Right atrium auricular region (tissue), 2 donors: Measurements from ENCODE around the gene R3HDML. TPM values are rescaled to one million over a fixed set of nuclear protein-coding genes. Genes with fewer than 3 reads are reported as not detected.
"Not testable (repeated sequence)": the region's sequence is repeated elsewhere in the genome, so short reads cannot be mapped to it uniquely, and the experiment has no call there.

Experiments used
- DNase-seq: peaks from one replicate; pipeline ENCODE4 v3.0.0-alpha.2; 2019; ENCODE audit warnings: low spot score
- H3K27ac ChIP-seq, 2 donors: fragments of 200-600 bp; sonication (generic); 1 replicate in 1 of 2; 2 replicates in 1 of 2; pipeline ENCODE4 v1.5.1; 2016 to 2019
- H3K27me3 ChIP-seq, 2 donors: fragments of 200-600 bp; sonication (generic); one replicate each; pipeline versions ENCODE4 v1.5.1 to v1.6.0; 2017 to 2019
- H3K36me3 ChIP-seq: fragments of 200-600 bp; sonication (generic); one replicate; pipeline ENCODE4 v1.5.1; 2016
- H3K4me1 ChIP-seq, 2 donors: fragments of 200-600 bp; sonication (generic); one replicate each; pipeline versions ENCODE4 v1.5.1 to v1.6.0; 2017 to 2019
- H3K4me3 ChIP-seq, 2 donors: fragments of 200-600 bp; sonication (generic); 1 replicate in 1 of 2; 2 replicates in 1 of 2; pipeline ENCODE4 v1.5.1; 2017 to 2019; ENCODE audit warnings: mild to moderate bottlenecking in 1 of 2, moderate library complexity in 1 of 2
- H3K9me3 ChIP-seq, 2 donors: fragments of 200-600 bp; sonication (generic); one replicate each; pipeline ENCODE4 v1.5.1; 2019
- total RNA-seq, 2 donors: library from RNA; depleted of rRNA; stranded (reverse); fragments of >200 nt; gene quantifications; one replicate each; pipeline ENCODE4 v1.1.0, GENCODE V29; 2016
- TF ChIP-seq, protein P1 (sequence below), 2 donors: fragments of 200-600 bp; sonication (generic); IDR thresholded peaks; one replicate each; pipeline ENCODE4 v1.5.1; 2019; ENCODE audit warnings: antibody characterized with exemption in 2 of 2

R3HDML gene
- total RNA-seq, 2 donors from 2014 or later, result not detected

GRCh38 chr20:44324343-44324742 lies 12.5 kb upstream of the R3HDML start:
- Histone ChIP-seq H3K36me3 (no peaks in the 10 kb centered on the region), H3K4me1 (peaks cover 0 to 8% of the 10 kb centered on the region in 2 donors), H3K4me3 (no peak overlapping the region), H3K9me3 (no peaks in the 10 kb centered on the region), H3K27me3 (no peaks in the 10 kb centered on the region), H3K27ac (no peak overlapping the region)
- TF ChIP-seq, protein P1, sequence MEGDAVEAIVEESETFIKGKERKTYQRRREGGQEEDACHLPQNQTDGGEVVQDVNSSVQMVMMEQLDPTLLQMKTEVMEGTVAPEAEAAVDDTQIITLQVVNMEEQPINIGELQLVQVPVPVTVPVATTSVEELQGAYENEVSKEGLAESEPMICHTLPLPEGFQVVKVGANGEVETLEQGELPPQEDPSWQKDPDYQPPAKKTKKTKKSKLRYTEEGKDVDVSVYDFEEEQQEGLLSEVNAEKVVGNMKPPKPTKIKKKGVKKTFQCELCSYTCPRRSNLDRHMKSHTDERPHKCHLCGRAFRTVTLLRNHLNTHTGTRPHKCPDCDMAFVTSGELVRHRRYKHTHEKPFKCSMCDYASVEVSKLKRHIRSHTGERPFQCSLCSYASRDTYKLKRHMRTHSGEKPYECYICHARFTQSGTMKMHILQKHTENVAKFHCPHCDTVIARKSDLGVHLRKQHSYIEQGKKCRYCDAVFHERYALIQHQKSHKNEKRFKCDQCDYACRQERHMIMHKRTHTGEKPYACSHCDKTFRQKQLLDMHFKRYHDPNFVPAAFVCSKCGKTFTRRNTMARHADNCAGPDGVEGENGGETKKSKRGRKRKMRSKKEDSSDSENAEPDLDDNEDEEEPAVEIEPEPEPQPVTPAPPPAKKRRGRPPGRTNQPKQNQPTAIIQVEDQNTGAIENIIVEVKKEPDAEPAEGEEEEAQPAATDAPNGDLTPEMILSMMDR (IDR thresholded peaks at IDR 0.05), result no peak
- DNase-seq, result no peak

GRCh38 chr20:44326391-44327159 lies 10.3 kb upstream of the R3HDML start:
- TF ChIP-seq, protein P1 (IDR thresholded peaks at IDR 0.05), result no peak
- H3K36me3 ChIP-seq, result no peaks in the 10 kb centered on the region
- peaks cover 0 to 8% of the 10 kb centered on the region in 2 donors for H3K4me1 ChIP-seq
- H3K27ac ChIP-seq, result no peak overlapping the region
- no peak for DNase-seq
- peak overlapping the region; percentile 30 to 47 for H3K4me3 ChIP-seq
- H3K9me3 ChIP-seq, result no peaks in the 10 kb centered on the region
- no peaks in the 10 kb centered on the region for H3K27me3 ChIP-seq

- DNase-seq, H3K4me1 ChIP-seq, H3K27ac ChIP-seq, H3K4me3 ChIP-seq, H3K9me3 ChIP-seq, H3K27me3 ChIP-seq, H3K36me3 ChIP-seq: not testable (repeated sequence)
These were observed 9.1 kb upstream of the R3HDML start for GRCh38 chr20:44327748-44328147.

DNA sequence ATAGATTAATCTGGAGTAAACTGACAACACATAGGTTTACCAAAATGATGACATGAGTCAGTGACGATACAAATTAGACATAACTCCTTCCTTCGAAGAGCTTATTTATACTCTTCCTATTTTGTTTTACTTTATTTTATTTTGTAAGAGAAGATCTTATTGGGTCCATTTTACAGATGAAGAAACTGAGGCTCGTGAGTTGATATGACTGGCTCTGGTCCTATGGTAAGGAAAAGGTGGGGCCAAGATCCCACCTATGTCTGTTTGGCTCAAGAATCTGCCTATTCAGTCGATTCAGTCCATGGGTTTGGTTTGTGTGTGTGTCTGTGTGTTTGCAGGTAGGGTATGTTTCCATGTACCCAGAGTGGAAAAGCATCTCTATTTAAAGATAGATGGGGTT lies 8.4 kb upstream of the R3HDML start:
- TF ChIP-seq, protein P1 (IDR thresholded peaks at IDR 0.05), result no peak
- H3K27ac ChIP-seq, result no peak overlapping the region
- no peaks in the 10 kb centered on the region for H3K27me3 ChIP-seq
- H3K36me3 ChIP-seq, result no peaks in the 10 kb centered on the region
- DNase-seq, result no peak
- H3K4me1 ChIP-seq, result peaks cover 0 to 8% of the 10 kb centered on the region in 2 donors
- H3K4me3 ChIP-seq, result no peak overlapping the region
- H3K9me3 ChIP-seq, result no peaks in the 10 kb centered on the region

- Histone ChIP-seq H3K27me3 (no peaks in the 10 kb centered on the region), H3K36me3 (no peaks in the 10 kb centered on the region), H3K27ac (no peak overlapping the region), H3K9me3 (no peaks in the 10 kb centered on the region), H3K4me3 (no peak overlapping the region), H3K4me1 (peaks cover 0 to 8% of the 10 kb centered on the region in 2 donors)
- DNase-seq, result no peak
- TF ChIP-seq, protein P1 (IDR thresholded peaks at IDR 0.05), result no peak
These were observed 5.6 kb upstream of the R3HDML start for GRCh38 chr20:44331201-44331600.

GRCh38 chr20:44334306-44334705 lies 2.5 kb upstream of the R3HDML start:
- TF ChIP-seq, protein P1 (IDR thresholded peaks at IDR 0.05), result no peak
- no peak overlapping the region for H3K27ac ChIP-seq
- H3K36me3 ChIP-seq, result no peaks in the 10 kb centered on the region
- no peak for DNase-seq
- no peak overlapping the region for H3K4me3 ChIP-seq
- H3K4me1 ChIP-seq, result no peaks in the 10 kb centered on the region
- H3K9me3 ChIP-seq, result no peaks in the 10 kb centered on the region
- no peaks in the 10 kb centered on the region for H3K27me3 ChIP-seq
